ENCODE data around the gene FARS2.

Gene FARS2

GRCh38 chr6:5637714-5638113 lies 376.4 kb downstream of the FARS2 start:
- TF ChIP-seq CTCF (conservative IDR thresholded peaks at IDR 0.05; ENCODE audit: low read depth, low read length), result no peak
- no peak for DNase-seq (ENCODE audit: low read depth)
- H3K4me3 ChIP-seq (ENCODE audit: low read depth, low read length), result no peak overlapping the region

GRCh38 chr6:5638666-5639065 lies 377.4 kb downstream of the FARS2 start:
- no peak for DNase-seq (ENCODE audit: low read depth)
- no peak overlapping the region for H3K4me3 ChIP-seq (ENCODE audit: low read depth, low read length)
- TF ChIP-seq CTCF (conservative IDR thresholded peaks at IDR 0.05; ENCODE audit: low read depth, low read length), result no peak

GRCh38 chr6:5639193-5639592 lies 377.9 kb downstream of the FARS2 start:
- H3K4me3 ChIP-seq (ENCODE audit: low read depth, low read length), result no peak overlapping the region
- TF ChIP-seq CTCF (conservative IDR thresholded peaks at IDR 0.05; ENCODE audit: low read depth, low read length), result no peak
- DNase-seq (ENCODE audit: low read depth), result no peak

- no peak for TF ChIP-seq CTCF (conservative IDR thresholded peaks at IDR 0.05; ENCODE audit: low read depth, low read length)
- no peak overlapping the region for H3K4me3 ChIP-seq (ENCODE audit: low read depth, low read length)
- DNase-seq (ENCODE audit: low read depth), result no peak
Measured at GRCh38 chr6:5640614-5641013, 379.3 kb downstream of the FARS2 start.

- DNase-seq (ENCODE audit: low read depth), result no peak
- no peak overlapping the region for H3K4me3 ChIP-seq (ENCODE audit: low read depth, low read length)
- no peak for TF ChIP-seq CTCF (conservative IDR thresholded peaks at IDR 0.05; ENCODE audit: low read depth, low read length)
Measured at GRCh38 chr6:5644523-5645185, 383.3 kb downstream of the FARS2 start.

- DNase-seq (ENCODE audit: low read depth), result no peak
- H3K4me3 ChIP-seq (ENCODE audit: low read depth, low read length), result no peak overlapping the region
- no peak for TF ChIP-seq CTCF (conservative IDR thresholded peaks at IDR 0.05; ENCODE audit: low read depth, low read length)
Measured at GRCh38 chr6:5645328-5646290, 384.3 kb downstream of the FARS2 start.
